Body of pancreas (tissue), 4 donors: ENCODE results near the gene CCDC71L. TPM values are rescaled to one million over a fixed set of nuclear protein-coding genes. Genes with fewer than 3 reads are reported as not detected.
"Not testable (repeated sequence)": the region's sequence is repeated elsewhere in the genome, so short reads cannot be mapped to it uniquely, and the experiment has no call there.

Experiments used
- ATAC-seq: fragments of 150-250 bp; one replicate; pipeline ENCODE4 v1.9.1; 2016
- DNase-seq, 4 donors: peaks; one replicate each; pipeline ENCODE4 v3.0.0-alpha.2; 2019
- H3K27ac ChIP-seq, 4 donors: fragments of 200-600 bp; sonication (generic); 1 replicate in 3 of 4; 2 replicates in 1 of 4; pipeline versions ENCODE4 v1.5.1 to v1.6.1; 2016 to 2019; ENCODE audit warnings: mild to moderate bottlenecking in 1 of 4, mixed read lengths in 1 of 4, moderate library complexity in 1 of 4
- H3K27me3 ChIP-seq, 2 donors: fragments of 200-600 bp; sonication (generic); one replicate each; pipeline ENCODE4 v1.6.0; 2016; ENCODE audit warnings: mild to moderate bottlenecking in 1 of 2
- H3K36me3 ChIP-seq, 2 donors: fragments of 200-600 bp; sonication (generic); replicated peaks in 1 of 2; 2 replicates each; pipeline ENCODE4 v1.5.1; 2016; ENCODE audit warnings: low read depth in 2 of 2; ENCODE audit not compliant: insufficient read depth in 1 of 2
- H3K4me1 ChIP-seq: fragments of 200-600 bp; sonication (generic); one replicate; pipeline ENCODE4 v1.6.0; 2016
- H3K4me3 ChIP-seq, 2 donors: fragments of 200-600 bp; sonication (generic); 1 replicate in 1 of 2; 2 replicates in 1 of 2; pipeline ENCODE4 v1.5.1; 2016 to 2019
- H3K9me3 ChIP-seq, 3 donors: fragments of 200-600 bp; sonication (generic); 1 replicate in 2 of 3; 2 replicates in 1 of 3; pipeline ENCODE4 v1.5.1; 2016
- POLR2A ChIP-seq, 3 donors: fragments of 450-650 bp; IDR thresholded peaks; one replicate each; pipeline ENCODE4 v1.6.1; 2016; ENCODE audit warnings: antibody characterized with exemption in 3 of 3, mild to moderate bottlenecking in 2 of 3
- WGBS, 2 donors: methylation state at CpG; one replicate each; pipeline ENCODE4 v1.1.5; 2017; 5-methylcytosine and 5-hydroxymethylcytosine counted together
- intact Hi-C: fragments of 100-400 bp; cut with DNase I; formaldehyde crosslinking; loops from one replicate; pipeline ENCODE4 v1.15.1; 2023
- total RNA-seq, 2 donors: library from RNA; depleted of rRNA; stranded (reverse); fragments of >200 nt; gene quantifications; one replicate each; pipeline ENCODE4 v1.1.0, GENCODE V29; 2016
- TF ChIP-seq, protein P1 (sequence below), 7 experiments: fragments of 450-650 bp in 4 of 7; fragments of 200-600 bp in 3 of 7; sonication (generic) in 3 of 7; IDR thresholded peaks; one replicate each; pipeline ENCODE4 v1.5.1; 2016 to 2019; ENCODE audit warnings: antibody characterized with exemption in 7 of 7

Gene CCDC71L
- 10 to 100 TPM in 1 of 2 donors, 1 to 10 TPM in 1; 8.6 to 23.7 TPM for total RNA-seq

DNA sequence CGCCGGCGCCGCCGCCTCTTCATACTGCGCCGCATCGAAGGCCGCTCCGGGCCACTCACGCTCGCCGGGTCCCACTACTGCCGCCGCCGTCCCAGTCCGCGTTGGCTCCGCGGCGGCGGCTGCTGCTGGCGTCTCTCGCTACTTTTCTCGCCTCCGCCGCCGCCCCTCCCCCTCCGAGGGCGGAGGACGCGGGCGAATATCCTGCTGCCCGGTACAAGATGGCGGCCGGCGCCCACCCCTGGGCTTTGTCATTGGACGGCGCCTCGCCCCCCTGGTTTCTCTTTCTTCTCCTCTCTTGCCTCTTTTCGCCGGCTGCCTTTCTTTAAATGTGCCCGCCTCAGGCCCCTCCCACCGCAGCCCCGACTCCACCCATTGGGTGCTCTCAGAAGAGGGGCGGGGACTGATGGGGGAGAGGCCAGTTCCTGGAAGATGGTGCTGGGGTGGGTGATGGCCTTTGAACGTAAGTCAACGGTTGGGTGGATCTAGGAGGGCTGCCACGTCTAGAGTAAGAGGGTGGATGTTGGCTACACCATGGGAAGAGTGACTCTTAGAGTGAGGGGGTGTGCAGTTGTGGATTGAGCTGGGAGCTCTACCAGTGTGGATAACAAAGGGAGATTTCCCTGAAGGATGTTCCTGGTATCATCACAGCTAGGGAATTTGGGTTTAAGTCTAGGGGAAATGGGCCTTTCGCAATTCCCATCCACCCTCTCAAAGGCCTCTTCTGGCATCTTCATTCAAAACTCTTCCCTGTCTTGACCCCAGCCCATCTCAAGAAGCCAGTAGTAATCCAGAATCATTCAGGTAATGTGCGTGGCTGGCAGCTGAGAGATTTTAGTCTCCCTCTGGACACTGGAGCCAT is at the start of gene CCDC71L:
CCDC71L (minus strand) TSS at position 297 of the 859 bp plus-strand sequence; CDS start at position 35, 262 bp downstream.
- Histone ChIP-seq H3K27me3 (no peaks in the 10 kb centered on the region), H3K27ac (peak within 1 kb of the TSS; percentile 81 to 97 (median 92)), H3K36me3 (no peaks in the 10 kb centered on the region), H3K9me3 (no peaks in the 10 kb centered on the region), H3K4me3 (peak within 1 kb of the TSS; percentile 86 to 92), H3K4me1 (peaks cover 14% of the 10 kb centered on the region)
- WGBS, 2 donors, result 4 to 7% methylated on average over 31 to 51 of the region's 51 CpGs
- ATAC-seq (peak; percentile 88), DNase-seq (peak; percentile 94 to 97 (median 95))
- TF ChIP-seq, protein P1, sequence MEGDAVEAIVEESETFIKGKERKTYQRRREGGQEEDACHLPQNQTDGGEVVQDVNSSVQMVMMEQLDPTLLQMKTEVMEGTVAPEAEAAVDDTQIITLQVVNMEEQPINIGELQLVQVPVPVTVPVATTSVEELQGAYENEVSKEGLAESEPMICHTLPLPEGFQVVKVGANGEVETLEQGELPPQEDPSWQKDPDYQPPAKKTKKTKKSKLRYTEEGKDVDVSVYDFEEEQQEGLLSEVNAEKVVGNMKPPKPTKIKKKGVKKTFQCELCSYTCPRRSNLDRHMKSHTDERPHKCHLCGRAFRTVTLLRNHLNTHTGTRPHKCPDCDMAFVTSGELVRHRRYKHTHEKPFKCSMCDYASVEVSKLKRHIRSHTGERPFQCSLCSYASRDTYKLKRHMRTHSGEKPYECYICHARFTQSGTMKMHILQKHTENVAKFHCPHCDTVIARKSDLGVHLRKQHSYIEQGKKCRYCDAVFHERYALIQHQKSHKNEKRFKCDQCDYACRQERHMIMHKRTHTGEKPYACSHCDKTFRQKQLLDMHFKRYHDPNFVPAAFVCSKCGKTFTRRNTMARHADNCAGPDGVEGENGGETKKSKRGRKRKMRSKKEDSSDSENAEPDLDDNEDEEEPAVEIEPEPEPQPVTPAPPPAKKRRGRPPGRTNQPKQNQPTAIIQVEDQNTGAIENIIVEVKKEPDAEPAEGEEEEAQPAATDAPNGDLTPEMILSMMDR (IDR thresholded peaks at IDR 0.05), result no peak
- TF ChIP-seq POLR2A (IDR thresholded peaks at IDR 0.05), result peak; percentile 61 to 75 (median 71)
- intact Hi-C loops, result no loop called here

DNA sequence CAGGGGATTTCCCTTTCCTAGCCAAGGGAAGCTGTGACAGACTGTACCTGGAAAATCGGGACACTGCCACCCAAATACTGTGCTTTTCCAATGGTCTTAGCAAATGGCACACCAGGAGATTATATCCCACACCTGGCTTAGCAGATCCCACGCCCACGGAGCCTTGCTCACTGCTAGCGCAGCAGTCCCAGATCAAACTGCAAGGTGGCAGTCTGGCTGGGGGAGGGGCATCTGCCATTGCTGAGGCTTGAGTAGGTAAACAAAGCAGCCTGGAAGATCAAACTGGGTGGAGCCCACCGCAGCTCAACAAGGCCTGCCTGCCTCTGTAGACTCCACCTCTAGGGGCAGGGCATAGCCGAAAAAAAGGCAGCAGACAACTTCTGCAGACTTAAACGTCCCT is 48.6 kb upstream of the CCDC71L start:
- H3K27me3 ChIP-seq, H3K36me3 ChIP-seq, DNase-seq, H3K4me1 ChIP-seq, H3K4me3 ChIP-seq, H3K9me3 ChIP-seq, H3K27ac ChIP-seq, intact Hi-C loops, ATAC-seq: not testable (repeated sequence)
- 73 to 78% methylated on average over 3 to 7 of the region's 7 CpGs for WGBS, 2 donors

DNA sequence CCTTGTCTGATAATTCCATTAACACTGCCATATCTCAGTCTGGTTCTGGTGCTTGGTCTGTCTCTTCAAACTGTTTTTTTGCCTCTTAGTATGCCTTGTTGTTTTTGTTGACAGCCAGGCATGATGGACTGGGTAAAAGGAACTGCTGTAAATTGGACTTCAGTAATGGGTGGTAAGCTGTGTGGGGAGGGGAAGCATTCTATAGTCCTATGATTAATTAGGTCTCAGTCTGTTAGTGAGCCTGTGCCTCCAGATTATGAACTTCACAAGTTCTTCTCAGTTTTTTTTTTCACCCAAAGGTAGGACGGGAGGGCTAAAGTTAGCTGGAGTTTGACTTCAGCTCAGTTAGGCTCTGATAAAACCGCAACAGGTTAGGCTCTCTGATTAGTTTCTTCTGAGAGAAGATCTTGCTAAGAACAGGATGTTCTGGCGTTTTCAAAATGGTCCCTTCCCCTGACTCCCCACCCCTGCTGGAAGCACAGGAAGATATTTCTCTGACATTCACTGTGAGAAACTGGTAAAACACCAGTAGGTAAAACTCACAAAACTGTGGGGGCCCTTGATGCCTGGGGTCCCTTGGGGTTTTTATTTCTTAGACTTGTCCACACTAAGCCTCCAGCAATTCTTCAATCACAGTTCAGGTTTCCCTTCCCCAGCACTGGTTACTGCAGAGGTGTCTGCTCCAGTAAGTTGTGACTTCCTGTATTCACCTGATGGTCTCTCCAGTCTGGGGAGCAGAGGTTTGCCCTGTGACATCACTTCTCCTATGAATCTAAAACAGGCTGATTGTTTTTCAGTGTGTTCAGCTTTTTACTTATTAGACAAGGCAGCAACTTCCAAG is 43.3 kb upstream of the CCDC71L start:
- no peaks in the 10 kb centered on the region for H3K36me3 ChIP-seq
- H3K4me3 ChIP-seq, result no peak overlapping the region
- intact Hi-C loops, result no loop called here
- TF ChIP-seq, protein P1 (IDR thresholded peaks at IDR 0.05), result no peak
- no peak for TF ChIP-seq POLR2A (IDR thresholded peaks at IDR 0.05)
- no peaks in the 10 kb centered on the region for H3K9me3 ChIP-seq
- no peaks in the 10 kb centered on the region for H3K27me3 ChIP-seq
- no peak overlapping the region for H3K27ac ChIP-seq
- no peak for ATAC-seq
- 67% methylated on average over 3 of the region's 3 CpGs for WGBS, 2 donors
- H3K4me1 ChIP-seq, result no peaks in the 10 kb centered on the region
- DNase-seq, result no peak

DNA sequence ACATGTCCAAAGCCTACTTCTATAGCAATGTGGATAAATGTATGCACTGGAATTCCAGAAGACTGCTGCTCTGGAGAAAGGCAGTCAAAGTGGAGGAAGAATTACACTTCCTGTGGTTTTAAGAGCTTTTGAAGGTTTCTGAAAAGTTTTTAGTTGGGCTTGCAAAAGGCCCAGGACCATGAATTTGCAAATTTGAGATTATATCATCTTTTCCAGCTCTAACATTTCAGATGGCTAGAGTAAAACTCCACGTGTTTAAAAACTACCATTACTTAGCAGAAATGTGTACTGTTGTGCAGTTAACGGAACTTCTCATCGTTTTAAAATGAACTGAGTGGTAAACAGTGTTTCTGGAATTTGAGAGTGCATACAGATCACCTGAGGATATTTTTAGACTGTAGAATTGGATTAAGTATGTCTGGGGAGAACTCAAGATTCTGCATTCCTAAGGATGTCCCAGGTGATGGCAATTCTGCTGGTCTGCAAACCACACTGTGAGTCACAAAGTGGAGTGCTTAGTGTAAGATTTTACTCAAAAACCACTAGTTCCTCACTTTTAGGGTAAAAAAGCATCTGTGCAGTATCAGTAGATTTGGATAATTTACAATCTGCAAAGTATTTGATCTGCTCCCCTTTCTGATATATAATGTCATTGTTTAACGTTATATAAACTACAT is 32.9 kb upstream of the CCDC71L start:
- Histone ChIP-seq H3K36me3 (no peaks in the 10 kb centered on the region), H3K27ac (no peak overlapping the region), H3K4me3 (no peak overlapping the region), H3K9me3 (no peaks in the 10 kb centered on the region), H3K4me1 (no peaks in the 10 kb centered on the region), H3K27me3 (no peaks in the 10 kb centered on the region)
- DNase-seq (no peak), ATAC-seq (no peak)
- intact Hi-C loops, result no loop called here
- no peak for TF ChIP-seq POLR2A (IDR thresholded peaks at IDR 0.05)
- TF ChIP-seq, protein P1 (IDR thresholded peaks at IDR 0.05), result no peak
- WGBS, 2 donors, result 68 to 77% methylated on average over 4 of the region's 4 CpGs
